ENCODE measurements around the gene SPAG4. TPM values are rescaled to one million over a fixed set of nuclear protein-coding genes. Genes with fewer than 3 reads are reported as not detected.

The SPAG4 gene
- total and polyA plus RNA-seq, 2 experiments from 2014 or later, result 27.9 to 44.6 TPM

DNA sequence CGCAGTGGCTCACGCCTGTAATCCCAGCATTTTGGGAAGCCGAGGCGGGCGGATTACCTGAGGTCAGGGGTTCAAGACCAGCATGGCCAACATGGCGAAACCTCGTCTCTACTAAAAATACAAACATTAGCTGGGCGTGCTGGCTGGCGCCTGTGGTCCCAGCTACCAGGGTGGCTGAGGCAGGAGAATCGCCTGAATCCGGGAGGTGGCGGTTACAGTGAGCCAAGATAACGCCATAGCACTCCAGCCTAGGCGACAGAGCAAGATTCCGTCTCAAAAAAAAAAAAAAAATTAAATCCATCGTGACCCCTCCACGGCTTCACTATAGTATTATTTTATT, 50.3 kb downstream of the SPAG4 start:
- TF ChIP-seq, protein P1, sequence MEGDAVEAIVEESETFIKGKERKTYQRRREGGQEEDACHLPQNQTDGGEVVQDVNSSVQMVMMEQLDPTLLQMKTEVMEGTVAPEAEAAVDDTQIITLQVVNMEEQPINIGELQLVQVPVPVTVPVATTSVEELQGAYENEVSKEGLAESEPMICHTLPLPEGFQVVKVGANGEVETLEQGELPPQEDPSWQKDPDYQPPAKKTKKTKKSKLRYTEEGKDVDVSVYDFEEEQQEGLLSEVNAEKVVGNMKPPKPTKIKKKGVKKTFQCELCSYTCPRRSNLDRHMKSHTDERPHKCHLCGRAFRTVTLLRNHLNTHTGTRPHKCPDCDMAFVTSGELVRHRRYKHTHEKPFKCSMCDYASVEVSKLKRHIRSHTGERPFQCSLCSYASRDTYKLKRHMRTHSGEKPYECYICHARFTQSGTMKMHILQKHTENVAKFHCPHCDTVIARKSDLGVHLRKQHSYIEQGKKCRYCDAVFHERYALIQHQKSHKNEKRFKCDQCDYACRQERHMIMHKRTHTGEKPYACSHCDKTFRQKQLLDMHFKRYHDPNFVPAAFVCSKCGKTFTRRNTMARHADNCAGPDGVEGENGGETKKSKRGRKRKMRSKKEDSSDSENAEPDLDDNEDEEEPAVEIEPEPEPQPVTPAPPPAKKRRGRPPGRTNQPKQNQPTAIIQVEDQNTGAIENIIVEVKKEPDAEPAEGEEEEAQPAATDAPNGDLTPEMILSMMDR (IDR thresholded peaks at IDR 0.05; ENCODE audit: low read depth, low read length), result no peak
- Histone ChIP-seq H3K9me3 (ENCODE audit: low read depth) (no peaks in the 10 kb centered on the region), H3K4me1 (ENCODE audit: low read depth) (peaks cover 22% of the 10 kb centered on the region), H3K27me3 (no peaks in the 10 kb centered on the region), H3K36me3 (peaks cover 6% of the 10 kb centered on the region), H3K4me3 (no peak overlapping the region), H3K27ac (no peak overlapping the region)
- DNase-seq (ENCODE audit: low read depth in 1 of 2, low spot score in 1 of 2), result no peak

DNA sequence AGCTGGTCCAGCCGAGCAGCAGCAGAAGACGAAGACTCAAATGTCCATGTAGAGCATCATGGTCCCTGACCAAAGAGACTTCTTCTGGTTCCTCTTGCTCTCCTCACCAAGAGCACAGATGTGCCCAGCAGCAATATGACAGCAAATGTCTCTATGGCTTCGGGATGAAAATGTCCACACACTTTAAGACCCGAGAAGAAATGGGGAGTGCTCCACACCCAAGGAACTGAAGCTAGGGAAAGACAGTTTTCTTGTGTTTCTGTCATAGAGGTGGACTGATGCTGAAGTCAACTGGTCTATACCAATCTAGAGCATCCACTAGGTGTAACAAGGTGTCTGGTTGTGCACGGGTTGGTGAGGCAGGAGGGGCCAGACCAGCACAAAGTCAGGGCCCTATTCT, 53.6 kb downstream of the SPAG4 start:
- no peaks in the 10 kb centered on the region for H3K27me3 ChIP-seq
- no peak overlapping the region for H3K4me3 ChIP-seq
- no peak overlapping the region for H3K27ac ChIP-seq
- TF ChIP-seq, protein P1 (IDR thresholded peaks at IDR 0.05; ENCODE audit: low read depth, low read length), result no peak
- peaks cover 12% of the 10 kb centered on the region for H3K36me3 ChIP-seq
- H3K9me3 ChIP-seq (ENCODE audit: low read depth), result no peaks in the 10 kb centered on the region
- H3K4me1 ChIP-seq (ENCODE audit: low read depth), result no peaks in the 10 kb centered on the region
- no peak for DNase-seq (ENCODE audit: low read depth in 1 of 2, low spot score in 1 of 2)

DNA sequence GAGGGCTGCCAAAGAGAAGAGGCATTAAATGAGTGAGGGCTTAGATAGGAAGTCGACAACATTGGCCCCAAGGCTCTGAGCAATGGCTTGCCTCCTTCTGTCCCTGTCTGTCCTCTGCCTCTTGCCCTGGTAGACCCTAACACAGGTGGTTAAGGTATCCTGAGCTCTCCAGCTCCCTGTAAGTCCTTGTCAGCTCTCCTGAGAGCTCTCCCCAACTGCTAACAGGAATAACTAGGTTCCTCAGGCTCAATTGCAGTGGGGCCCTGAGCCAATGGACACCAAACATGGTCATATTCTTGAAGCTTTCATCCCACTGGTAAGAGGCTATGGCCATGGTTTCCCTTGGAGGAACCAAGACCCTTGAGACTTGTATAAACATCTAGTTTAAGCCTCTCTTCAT, 54.1 kb downstream of the SPAG4 start:
- no peak for DNase-seq (ENCODE audit: low read depth in 1 of 2, low spot score in 1 of 2)
- no peaks in the 10 kb centered on the region for H3K27me3 ChIP-seq
- TF ChIP-seq, protein P1 (IDR thresholded peaks at IDR 0.05; ENCODE audit: low read depth, low read length), result no peak
- peaks cover 12% of the 10 kb centered on the region for H3K36me3 ChIP-seq
- H3K4me1 ChIP-seq (ENCODE audit: low read depth), result no peaks in the 10 kb centered on the region
- no peak overlapping the region for H3K4me3 ChIP-seq
- H3K9me3 ChIP-seq (ENCODE audit: low read depth), result no peaks in the 10 kb centered on the region
- no peak overlapping the region for H3K27ac ChIP-seq

Other genes starting within 250 kb of the SPAG4 start
- 65.6 and 74.4 TPM in 2 replicates for gene UQCC1, start 203.9 kb upstream of the SPAG4 start, total RNA-seq
- 96.9 and 101 TPM in 2 replicates for gene UQCC1, start 203.9 kb upstream of the SPAG4 start, polyA plus RNA-seq
- 0.78 and 1.0 TPM in 2 replicates for gene GDF5, start 177.6 kb upstream of the SPAG4 start, total RNA-seq
- 0.91 and 1.2 TPM in 2 replicates for gene GDF5, start 177.6 kb upstream of the SPAG4 start, polyA plus RNA-seq
- gene CEP250, start 160.2 kb upstream of the SPAG4 start, total RNA-seq, result 32.3 and 61.5 TPM in 2 replicates
- 39.1 and 49.1 TPM in 2 replicates for gene CEP250, start 160.2 kb upstream of the SPAG4 start, polyA plus RNA-seq
- not detected in 2 replicates for gene C20orf173, start 86.2 kb upstream of the SPAG4 start, total RNA-seq
- gene C20orf173, start 86.2 kb upstream of the SPAG4 start, polyA plus RNA-seq, result not detected in 2 replicates
- 213 and 254 TPM in 2 replicates for gene ERGIC3, start 73.8 kb upstream of the SPAG4 start, total RNA-seq
- 170 and 179 TPM in 2 replicates for gene ERGIC3, start 73.8 kb upstream of the SPAG4 start, polyA plus RNA-seq
- gene CPNE1, start 49.1 kb downstream of the SPAG4 start, total RNA-seq, result 172 and 355 TPM in 2 replicates
- 225 and 377 TPM in 2 replicates for gene CPNE1, start 49.1 kb downstream of the SPAG4 start, polyA plus RNA-seq
- gene RBM12, start 49.1 kb downstream of the SPAG4 start, total RNA-seq, result 38.5 and 43.3 TPM in 2 replicates
- 28.8 and 29.1 TPM in 2 replicates for gene RBM12, start 49.1 kb downstream of the SPAG4 start, polyA plus RNA-seq
- gene NFS1, start 83.5 kb downstream of the SPAG4 start, total RNA-seq, result 32.6 and 39.3 TPM in 2 replicates
- gene NFS1, start 83.5 kb downstream of the SPAG4 start, polyA plus RNA-seq, result 43.9 and 52.4 TPM in 2 replicates
- gene ROMO1, start 83.6 kb downstream of the SPAG4 start, total RNA-seq, result 205 and 356 TPM in 2 replicates
- gene ROMO1, start 83.6 kb downstream of the SPAG4 start, polyA plus RNA-seq, result 646 and 743 TPM in 2 replicates
- 235 and 299 TPM in 2 replicates for gene RBM39, start 126.4 kb downstream of the SPAG4 start, total RNA-seq
- 202 and 214 TPM in 2 replicates for gene RBM39, start 126.4 kb downstream of the SPAG4 start, polyA plus RNA-seq
- 42.0 and 42.6 TPM in 2 replicates for gene PHF20, start 156.2 kb downstream of the SPAG4 start, total RNA-seq
- 44.6 and 49.6 TPM in 2 replicates for gene PHF20, start 156.2 kb downstream of the SPAG4 start, polyA plus RNA-seq

Data from cardiac muscle cell (in vitro differentiated cells and primary cell).